RWPE1 (cell line): ENCODE measurements around the gene MTLN.
A peak's percentile ranks its signal among the peaks of the same experiment; 100 is the strongest.
"Not testable (repeated sequence)": the region's sequence is repeated elsewhere in the genome, so short reads cannot be mapped to it uniquely, and the experiment has no call there.

Experiments
- CTCF ChIA-PET: fragments of 350-600 bp; sonication (Branson Sonifier 250); formaldehyde crosslinking; extraction: SDS; loops from one replicate; lab custom pipeline; 2021; lab: Yijun Ruan, JAX
- POLR2A ChIA-PET: fragments of 400-600 bp; formaldehyde crosslinking; extraction: SDS; loops from one replicate; lab custom pipeline; 2020; ENCODE audit warnings: antibody characterized with exemption; ENCODE audit not compliant: low non-redundant PET; lab: Yijun Ruan, JAX
- DNase-seq: peaks from one replicate; pipeline ENCODE4 v3.0.0; 2012; ENCODE audit warnings: low spot score
- H3K27ac ChIP-seq: fragments of 450-650 bp; 2 replicates; pipeline ENCODE4 v1.5.1; 2017
- CTCF ChIP-seq: fragments of 450-650 bp; conservative IDR thresholded peaks from 2 replicates; pipeline ENCODE4 v1.5.1; 2017; ENCODE audit warnings: low read depth, mild to moderate bottlenecking

MTLN gene

DNA sequence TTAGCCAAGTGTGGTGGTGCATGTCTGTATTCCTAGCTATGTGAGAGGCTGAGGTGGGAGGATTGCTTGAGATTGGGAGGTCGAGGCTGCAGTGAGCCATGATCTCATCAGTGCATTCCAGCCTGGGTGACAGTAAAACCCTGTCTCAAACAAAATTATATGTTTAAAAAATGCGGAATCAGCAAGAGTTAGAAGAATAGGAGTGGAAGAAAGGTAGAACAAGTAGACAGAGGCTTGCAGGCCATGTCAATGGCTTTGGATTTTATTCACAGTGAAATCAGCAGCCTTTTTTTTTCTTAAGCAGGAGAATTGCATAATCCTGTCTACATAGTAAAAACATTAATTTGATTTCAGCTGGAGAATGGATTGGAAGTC is 7.8 kb upstream of the MTLN start:
- CTCF ChIA-PET: no interaction called here
- no peak overlapping the region for H3K27ac ChIP-seq
- TF ChIP-seq CTCF: no peak
- no peak for DNase-seq
- POLR2A ChIA-PET: no interaction called here

GRCh38 chr2:110219496-110220189 is 7.3 kb upstream of the MTLN start:
- CTCF ChIA-PET: no interaction called here
- DNase-seq: peak; percentile 38
- no peak overlapping the region for H3K27ac ChIP-seq
- POLR2A ChIA-PET: no interaction called here
- no peak for TF ChIP-seq CTCF

- POLR2A ChIA-PET: not testable (repeated sequence)
These were observed 6.5 kb upstream of the MTLN start for GRCh38 chr2:110218889-110219288.

DNA sequence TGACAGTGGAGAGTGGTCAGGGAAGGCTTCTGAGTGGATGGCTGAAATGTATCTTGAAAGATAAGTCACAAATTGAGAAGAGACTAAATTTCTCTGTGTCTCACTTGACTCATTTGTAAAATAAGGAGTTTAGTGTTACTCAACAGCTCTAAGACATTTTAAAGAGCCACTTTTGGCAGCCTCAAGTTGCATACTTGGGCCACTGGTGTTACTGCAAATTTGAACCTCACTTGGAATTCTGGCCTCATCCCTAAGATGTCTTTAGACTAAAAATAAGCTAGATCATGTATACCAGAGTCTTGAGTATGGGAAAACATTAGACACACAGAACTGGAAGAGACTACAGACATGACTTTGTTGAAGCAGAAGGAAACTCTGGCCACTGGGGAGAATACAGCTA is 4.5 kb upstream of the MTLN start:
- DNase-seq: no peak
- no peak for TF ChIP-seq CTCF
- ChIA-PET CTCF (no interaction called here), POLR2A (no interaction called here)
- H3K27ac ChIP-seq: no peak overlapping the region

More at GRCh38 chr2:110218889-110219288, 6.5 kb upstream of the MTLN start:
- H3K27ac ChIP-seq, DNase-seq, CTCF ChIA-PET: not testable (repeated sequence)

DNA sequence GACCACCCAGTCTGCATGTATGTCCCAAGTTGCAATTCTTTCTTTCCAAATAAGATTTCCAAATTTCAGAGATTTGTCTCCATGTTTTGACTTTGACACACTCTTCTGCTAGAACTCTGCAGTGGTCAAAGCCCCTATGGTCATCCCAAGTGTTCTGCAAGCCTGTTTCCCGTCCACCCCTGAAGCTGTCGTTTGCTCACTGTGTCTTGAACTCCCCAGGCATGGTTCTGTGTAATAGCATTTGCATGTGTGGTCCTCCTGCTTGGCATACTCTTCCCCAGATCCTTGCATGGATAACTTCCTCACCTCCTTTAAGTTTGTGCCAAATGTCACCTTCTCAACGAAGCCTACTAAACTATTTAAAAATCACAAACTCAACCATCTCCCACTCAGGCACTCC is 3.9 kb upstream of the MTLN start:
- ChIA-PET POLR2A (no interaction called here), CTCF (no interaction called here)
- TF ChIP-seq CTCF: no peak
- DNase-seq: no peak
- H3K27ac ChIP-seq: no peak overlapping the region

DNA sequence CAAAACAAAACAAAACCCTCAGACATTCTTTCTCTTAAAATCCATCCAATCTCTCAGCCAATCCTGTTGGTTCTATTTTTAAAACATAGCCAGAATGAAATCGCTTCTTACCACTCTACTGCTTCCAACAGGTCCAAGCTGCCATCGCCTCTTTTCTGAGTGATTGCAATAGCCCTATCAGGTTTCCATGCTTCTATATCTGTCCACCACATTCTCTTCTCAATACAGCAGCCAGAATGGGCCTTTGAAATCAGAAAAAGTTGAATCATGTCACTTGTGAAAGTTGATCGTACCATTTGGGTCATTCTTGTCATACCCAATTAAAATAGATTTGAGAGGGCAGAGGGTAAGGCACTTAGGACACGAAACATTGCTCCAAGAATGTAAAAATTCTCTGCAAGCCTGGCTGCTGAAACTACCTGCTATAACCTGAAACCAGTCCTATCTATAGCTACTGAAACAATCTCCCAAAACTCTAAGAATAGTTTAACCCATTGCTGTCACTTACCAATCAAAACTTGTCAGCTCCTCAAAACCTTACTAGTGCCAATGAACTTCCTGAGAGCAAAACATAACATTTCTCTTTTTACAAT is 3.3 kb upstream of the MTLN start:
- ChIA-PET POLR2A (no interaction called here), CTCF (no interaction called here)
- no peak for TF ChIP-seq CTCF
- no peak for DNase-seq
- H3K27ac ChIP-seq: no peak overlapping the region

DNA sequence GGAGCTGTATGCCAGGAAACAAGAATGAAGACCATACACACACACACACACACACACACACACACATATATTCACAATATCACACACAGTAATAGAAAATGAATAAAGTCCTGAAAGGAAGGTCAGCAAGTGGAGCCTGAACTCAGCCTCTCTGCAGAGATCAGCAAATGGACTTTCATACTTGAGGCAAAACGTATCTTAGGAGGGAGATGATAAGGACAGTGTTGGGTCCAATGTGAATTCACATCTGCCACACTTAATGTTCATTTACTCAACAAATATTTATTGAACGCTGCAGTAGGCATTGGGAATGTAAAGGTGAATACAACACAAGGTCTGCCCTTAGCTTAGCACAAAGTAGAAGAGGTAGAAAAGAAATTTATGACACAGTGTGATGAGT is 2.7 kb upstream of the MTLN start:
- DNase-seq: no peak
- ChIA-PET POLR2A (no interaction called here), CTCF (no interaction called here)
- no peak overlapping the region for H3K27ac ChIP-seq
- TF ChIP-seq CTCF: no peak

DNA sequence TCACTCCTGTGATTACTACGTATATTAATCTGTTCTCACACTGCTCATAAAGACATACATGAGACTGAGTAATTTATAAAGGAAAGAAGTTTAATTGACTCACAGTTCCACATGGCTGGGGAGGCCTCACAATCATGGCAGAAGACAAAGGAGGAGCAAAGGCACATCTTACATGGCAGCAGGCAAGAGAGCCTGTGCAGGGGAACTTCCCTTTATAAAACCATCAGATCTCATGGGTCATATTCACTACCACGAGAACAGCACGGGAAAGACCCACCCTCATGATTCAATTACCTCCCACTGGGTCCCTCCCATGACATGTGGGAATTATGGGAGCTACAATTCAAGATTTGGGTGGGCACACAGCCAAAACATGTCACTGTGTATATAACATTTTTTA is 1.2 kb upstream of the MTLN start:
- DNase-seq, H3K27ac ChIP-seq, POLR2A ChIA-PET: not testable (repeated sequence)
- CTCF ChIA-PET: interaction anchor here (0.6 kb wide), 1 partner anchor 478 kb away, joined by 3 read pairs; no protein-coding TSS in a partner anchor
